Suprapubic skin (tissue), 4 donors: ENCODE results near the gene CFAP46.

Experiments used
- CTCF ChIP-seq, 2 donors: fragments of 200-600 bp in 1 of 2; fragments of 450-650 bp in 1 of 2; sonication (generic) in 1 of 2; IDR thresholded peaks; one replicate each; pipeline ENCODE4 v1.5.1; 2016 to 2019; ENCODE audit warnings: antibody characterized with exemption in 2 of 2, mild to moderate bottlenecking in 1 of 2, moderate library complexity in 1 of 2
- EP300 ChIP-seq: sonication (generic); formaldehyde crosslinking; IDR thresholded peaks from one replicate; pipeline ENCODE4 v1.6.1; 2017; ENCODE audit warnings: antibody characterized with exemption
- POLR2A ChIP-seq, 2 donors: fragments of 450-650 bp; IDR thresholded peaks; one replicate each; pipeline ENCODE4 v1.6.1; 2017; ENCODE audit warnings: antibody characterized with exemption in 2 of 2, mild to moderate bottlenecking in 2 of 2, moderate library complexity in 2 of 2
- POLR2AphosphoS5 ChIP-seq, 3 donors: sonication (generic); formaldehyde crosslinking; IDR thresholded peaks; one replicate each; pipeline ENCODE4 v1.6.1; 2017; ENCODE audit warnings: antibody characterized with exemption in 3 of 3

GRCh38 chr10:132986076-132986475, 43.7 kb upstream of the CFAP46 start:
- TF ChIP-seq POLR2AphosphoS5 (IDR thresholded peaks at IDR 0.05) (no peak), CTCF (IDR thresholded peaks at IDR 0.05) (no peak), POLR2A (IDR thresholded peaks at IDR 0.05) (no peak), EP300 (no peak)
